HL-60 (cell line): Measurements from ENCODE around the gene TOR1AIP2.

Experiments
- DNase-seq, 2 experiments: peaks; one replicate each; pipeline ENCODE4 v3.0.0-alpha.2; 2010 to 2020; ENCODE audit warnings: low read depth in 1 of 2, low spot score in 1 of 2
- H3K27ac ChIP-seq: fragments of 250-450 bp; sonication (Bioruptor Pico); replicated peaks from 2 replicates; pipeline ENCODE4 v1.5.1; 2020; ENCODE audit warnings: mild to moderate bottlenecking, moderate library complexity
- H3K27me3 ChIP-seq: fragments of 250-450 bp; sonication (Bioruptor Pico); 2 replicates; pipeline ENCODE4 v1.5.1; 2021; ENCODE audit warnings: mild to moderate bottlenecking, moderate library complexity; ENCODE audit not compliant: insufficient read depth, poor library complexity, severe bottlenecking
- H3K4me3 ChIP-seq: replicated peaks from 2 replicates; pipeline ENCODE4 v1.5.1; 2011; ENCODE audit warnings: mild to moderate bottlenecking, control low read depth, low read length; ENCODE audit not compliant: insufficient read depth
- GABPA ChIP-seq: IDR thresholded peaks from 2 replicates; pipeline ENCODE4 v1.6.1; 2012; ENCODE audit warnings: low read depth
- POLR2AphosphoS5 ChIP-seq: IDR thresholded peaks from 2 replicates; pipeline ENCODE4 v1.6.1; 2012; ENCODE audit warnings: low read depth
- SPI1 ChIP-seq: IDR thresholded peaks from 2 replicates; pipeline ENCODE4 v1.6.1; 2012; ENCODE audit warnings: low read depth, mild to moderate bottlenecking, borderline replicate concordance
- TF ChIP-seq, protein P1 (sequence below): IDR thresholded peaks from one replicate; pipeline ENCODE4 v1.5.1; 2011; ENCODE audit warnings: low read length, control low read depth, inconsistent platforms; ENCODE audit not compliant: insufficient read depth
- TF ChIP-seq, protein P2 (sequence below): IDR thresholded peaks from 2 replicates; pipeline ENCODE4 v1.6.1; 2012; ENCODE audit warnings: low read depth; ENCODE audit not compliant: insufficient replicate concordance

The TOR1AIP2 gene

DNA sequence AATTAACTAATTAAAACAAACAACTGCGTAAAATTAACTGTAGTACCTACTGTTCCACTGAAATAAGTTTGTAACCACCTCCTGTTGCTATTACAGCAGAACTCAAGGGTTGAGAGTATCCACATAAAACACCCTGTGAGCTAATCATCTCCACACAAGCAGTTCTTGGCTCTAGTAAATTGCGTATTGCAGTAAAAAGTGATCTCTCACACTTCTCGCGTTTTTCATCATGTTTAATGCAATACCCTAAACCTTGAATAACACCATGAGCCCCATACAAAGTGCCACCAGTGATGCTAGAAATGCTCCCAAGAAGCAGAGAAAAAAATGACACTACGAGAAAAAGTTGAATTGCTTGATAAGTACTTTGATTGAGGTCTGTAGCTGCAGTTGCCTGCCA is 47.7 kb upstream of the TOR1AIP2 start:
- DNase-seq, result no peak
- TF ChIP-seq GABPA, result no peak
- TF ChIP-seq, protein P1, sequence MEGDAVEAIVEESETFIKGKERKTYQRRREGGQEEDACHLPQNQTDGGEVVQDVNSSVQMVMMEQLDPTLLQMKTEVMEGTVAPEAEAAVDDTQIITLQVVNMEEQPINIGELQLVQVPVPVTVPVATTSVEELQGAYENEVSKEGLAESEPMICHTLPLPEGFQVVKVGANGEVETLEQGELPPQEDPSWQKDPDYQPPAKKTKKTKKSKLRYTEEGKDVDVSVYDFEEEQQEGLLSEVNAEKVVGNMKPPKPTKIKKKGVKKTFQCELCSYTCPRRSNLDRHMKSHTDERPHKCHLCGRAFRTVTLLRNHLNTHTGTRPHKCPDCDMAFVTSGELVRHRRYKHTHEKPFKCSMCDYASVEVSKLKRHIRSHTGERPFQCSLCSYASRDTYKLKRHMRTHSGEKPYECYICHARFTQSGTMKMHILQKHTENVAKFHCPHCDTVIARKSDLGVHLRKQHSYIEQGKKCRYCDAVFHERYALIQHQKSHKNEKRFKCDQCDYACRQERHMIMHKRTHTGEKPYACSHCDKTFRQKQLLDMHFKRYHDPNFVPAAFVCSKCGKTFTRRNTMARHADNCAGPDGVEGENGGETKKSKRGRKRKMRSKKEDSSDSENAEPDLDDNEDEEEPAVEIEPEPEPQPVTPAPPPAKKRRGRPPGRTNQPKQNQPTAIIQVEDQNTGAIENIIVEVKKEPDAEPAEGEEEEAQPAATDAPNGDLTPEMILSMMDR, result no peak
- TF ChIP-seq POLR2AphosphoS5, result no peak
- TF ChIP-seq, protein P2, sequence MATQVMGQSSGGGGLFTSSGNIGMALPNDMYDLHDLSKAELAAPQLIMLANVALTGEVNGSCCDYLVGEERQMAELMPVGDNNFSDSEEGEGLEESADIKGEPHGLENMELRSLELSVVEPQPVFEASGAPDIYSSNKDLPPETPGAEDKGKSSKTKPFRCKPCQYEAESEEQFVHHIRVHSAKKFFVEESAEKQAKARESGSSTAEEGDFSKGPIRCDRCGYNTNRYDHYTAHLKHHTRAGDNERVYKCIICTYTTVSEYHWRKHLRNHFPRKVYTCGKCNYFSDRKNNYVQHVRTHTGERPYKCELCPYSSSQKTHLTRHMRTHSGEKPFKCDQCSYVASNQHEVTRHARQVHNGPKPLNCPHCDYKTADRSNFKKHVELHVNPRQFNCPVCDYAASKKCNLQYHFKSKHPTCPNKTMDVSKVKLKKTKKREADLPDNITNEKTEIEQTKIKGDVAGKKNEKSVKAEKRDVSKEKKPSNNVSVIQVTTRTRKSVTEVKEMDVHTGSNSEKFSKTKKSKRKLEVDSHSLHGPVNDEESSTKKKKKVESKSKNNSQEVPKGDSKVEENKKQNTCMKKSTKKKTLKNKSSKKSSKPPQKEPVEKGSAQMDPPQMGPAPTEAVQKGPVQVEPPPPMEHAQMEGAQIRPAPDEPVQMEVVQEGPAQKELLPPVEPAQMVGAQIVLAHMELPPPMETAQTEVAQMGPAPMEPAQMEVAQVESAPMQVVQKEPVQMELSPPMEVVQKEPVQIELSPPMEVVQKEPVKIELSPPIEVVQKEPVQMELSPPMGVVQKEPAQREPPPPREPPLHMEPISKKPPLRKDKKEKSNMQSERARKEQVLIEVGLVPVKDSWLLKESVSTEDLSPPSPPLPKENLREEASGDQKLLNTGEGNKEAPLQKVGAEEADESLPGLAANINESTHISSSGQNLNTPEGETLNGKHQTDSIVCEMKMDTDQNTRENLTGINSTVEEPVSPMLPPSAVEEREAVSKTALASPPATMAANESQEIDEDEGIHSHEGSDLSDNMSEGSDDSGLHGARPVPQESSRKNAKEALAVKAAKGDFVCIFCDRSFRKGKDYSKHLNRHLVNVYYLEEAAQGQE, result no peak
- TF ChIP-seq SPI1, result no peak
- Histone ChIP-seq H3K27ac (no peak overlapping the region), H3K4me3 (no peak overlapping the region), H3K27me3 (no peaks in the 10 kb centered on the region)

DNA sequence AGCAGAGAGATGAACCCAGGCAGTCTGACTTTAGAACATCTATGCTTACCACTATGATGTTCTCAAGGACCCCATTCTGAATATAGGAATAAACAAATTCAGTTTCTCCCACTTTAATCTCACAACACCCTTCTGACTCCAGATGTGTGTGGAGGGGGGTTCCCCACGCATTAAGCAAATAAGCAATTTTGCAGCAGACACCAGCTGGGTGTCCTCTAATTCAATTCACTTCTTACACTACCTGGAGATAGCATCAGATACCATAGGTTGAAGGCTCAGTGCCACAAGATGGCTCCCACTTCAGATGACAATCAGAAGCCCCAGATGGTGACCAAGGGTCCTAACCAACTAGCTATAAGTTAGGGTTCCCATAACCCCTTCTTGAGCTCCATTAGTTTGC is 46.7 kb upstream of the TOR1AIP2 start:
- Histone ChIP-seq H3K27ac (no peak overlapping the region), H3K27me3 (no peaks in the 10 kb centered on the region), H3K4me3 (no peak overlapping the region)
- TF ChIP-seq POLR2AphosphoS5, result no peak
- no peak for TF ChIP-seq GABPA
- TF ChIP-seq, protein P1, result no peak
- no peak for TF ChIP-seq SPI1
- TF ChIP-seq, protein P2, result no peak
- DNase-seq, result no peak

DNA sequence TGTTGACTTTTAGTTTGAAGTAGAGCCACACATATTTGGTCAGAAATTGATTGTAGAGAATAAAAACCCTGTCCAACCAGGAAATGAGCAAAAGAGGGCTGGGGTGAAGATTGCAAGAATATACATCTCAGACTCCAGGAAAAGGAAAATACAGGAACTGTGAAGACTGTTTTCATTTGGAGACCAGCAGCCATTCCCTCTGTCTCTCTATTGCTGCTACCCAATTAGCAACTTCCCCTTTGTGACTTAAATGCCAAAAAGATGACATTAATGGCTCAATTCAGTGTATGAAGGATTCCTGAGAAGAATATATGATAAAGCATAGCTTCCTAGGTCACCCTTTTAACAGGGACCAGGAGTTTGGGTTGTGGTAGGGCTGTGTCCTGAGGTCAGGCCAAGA is 45.4 kb upstream of the TOR1AIP2 start:
- H3K4me3 ChIP-seq, result no peak overlapping the region
- no peaks in the 10 kb centered on the region for H3K27me3 ChIP-seq
- no peak for DNase-seq
- TF ChIP-seq POLR2AphosphoS5, result no peak
- peak; percentile 30; the same call in 1 of the 2 replicates for TF ChIP-seq SPI1
- TF ChIP-seq, protein P2, result no peak
- no peak overlapping the region for H3K27ac ChIP-seq
